Heart right ventricle (tissue), 16 donors: Measurements from ENCODE around the gene CARMIL3. TPM values are rescaled to one million over a fixed set of nuclear protein-coding genes. Genes with fewer than 3 reads are reported as not detected.

Source experiments
- ATAC-seq, 8 donors: fragments of 200-7000 bp; cut with Tn5 transposase; one replicate each; pipeline ENCODE4 v1.9.1; 2020; ENCODE audit warnings: mild to moderate bottlenecking in 8 of 8, moderate library complexity in 8 of 8, moderate number of reproducible peaks in 1 of 8
- DNase-seq, 2 donors: peaks; one replicate each; pipeline ENCODE4 v3.0.0-alpha.2; 2020
- H3K27ac ChIP-seq, 10 donors: fragments of 200-600 bp; sonication (generic) in 2 of 10; one replicate each; pipeline versions ENCODE4 v1.5.0 to v1.8.0; 2020 to 2022; ENCODE audit warnings: mild to moderate bottlenecking in 3 of 10
- H3K27me3 ChIP-seq, 7 donors: fragments of 200-600 bp; one replicate each; pipeline ENCODE4 v1.8.0; 2021 to 2022; ENCODE audit warnings: mild to moderate bottlenecking in 2 of 7
- H3K36me3 ChIP-seq, 9 donors: fragments of 200-600 bp; sonication (generic) in 1 of 9; one replicate each; pipeline versions ENCODE4 v1.5.0 to v1.8.0; 2020 to 2022; ENCODE audit warnings: mild to moderate bottlenecking in 2 of 9
- H3K4me1 ChIP-seq, 9 donors: fragments of 200-600 bp; sonication (generic) in 1 of 9; one replicate each; pipeline versions ENCODE4 v1.5.0 to v1.8.0; 2020 to 2022; ENCODE audit warnings: mild to moderate bottlenecking in 4 of 9
- H3K4me3 ChIP-seq, 10 donors: fragments of 200-600 bp; sonication (generic) in 2 of 10; one replicate each; pipeline versions ENCODE4 v1.5.0 to v1.8.0; 2020 to 2022; ENCODE audit warnings: mild to moderate bottlenecking in 7 of 10, moderate library complexity in 2 of 10
- H3K9me3 ChIP-seq, 11 donors: fragments of 200-600 bp in 10 of 11; sonication (generic) in 2 of 11; one replicate each; pipeline versions ENCODE4 v1.5.0 to v1.8.0; 2013 to 2022; ENCODE audit warnings: mild to moderate bottlenecking in 2 of 11, control low read depth in 1 of 11, moderate library complexity in 1 of 11
- CTCF ChIP-seq, 9 donors: fragments of 200-600 bp; sonication (generic) in 2 of 9; IDR thresholded peaks; one replicate each; pipeline versions ENCODE4 v1.5.0 to v1.8.0; 2021 to 2022; ENCODE audit warnings: antibody characterized with exemption in 9 of 9, mild to moderate bottlenecking in 5 of 9, moderate library complexity in 1 of 9
- WGBS, 2 donors: extraction: QIAGEN DNeasy Blood & Tissue Kit; methylation state at CpG; one replicate each; pipeline ENCODE4 v1.1.7; 2013; ENCODE audit warnings: inconsistent platforms in 1 of 2; 5-methylcytosine and 5-hydroxymethylcytosine counted together
- intact Hi-C, 10 donors: fragments of 100-400 bp; cut with DNase I; formaldehyde crosslinking; loops; one replicate each; pipeline versions ENCODE4 v1.11.1 to v1.14.2; 2022
- polyA plus RNA-seq, 2 donors: library from polyadenylated mRNA; stranded (reverse); fragments of 200-250 nt; gene quantifications; one replicate each; pipeline ENCODE4 v1.2.3, GENCODE V29; 2013
- total RNA-seq, 10 donors: library from RNA; stranded (reverse); fragmentation: NEBNext Ultra II Directional in 3 of 10; extraction: Animal tissue kit (Norgen Biotek cat#: 25700) in 3 of 10; gene quantifications; one replicate each; pipeline versions ENCODE4 v1.2.1 to v1.2.4, GENCODE V29; 2021 to 2023
- donor health status: Arrhythmogenic right ventricular cardiomyopathy.
- donor health status: ischemic (EF 13 %, LVEDD 7.1; RV severe dilation, severe dysfunction).
- donor health status: healthy with polysubstance abuse.
- donor health status: DM: no; HTN: yes; CAD: no.
- donor health status: DM: no; HTN: no; CAD: no.
- donor health status: ischemic (EF 25% LVEDD 6.9; RV normal size, moderate dysfunction).
- donor health status: ischemic (EF 25% LVEDD 5.7; RV mildly dilated, moderate dysfunction).
- donor health status: healthy.
- donor health status: DM: yes; HTN: yes; CAD: no.
- donor health status: Ischemic cardiomyopathy.
- donor health status: ischemic (EF 35%, LVEDD 5.7; RV mildly dilated, moderate dysfunction).
- donor health status: nonischemic (EF 11% LVEDD 7.7; RV severe dilation, severe dysfunction).
- donor health status: DM: yes; HTN: yes; CAD: no.
- donor health status: PGD.
- donor health status: ischemic (EF 29% LVEDD 5.4; RV normal size, mild dysfunction).
- donor health status: nonischemic (EF 23%, LVEDD 6.1; RV moderate dilation, normal function).

Gene CARMIL3
- total and polyA plus RNA-seq, 12 donors: 0.06 to 0.44 (median 0.12) TPM; not detected in 3

DNA sequence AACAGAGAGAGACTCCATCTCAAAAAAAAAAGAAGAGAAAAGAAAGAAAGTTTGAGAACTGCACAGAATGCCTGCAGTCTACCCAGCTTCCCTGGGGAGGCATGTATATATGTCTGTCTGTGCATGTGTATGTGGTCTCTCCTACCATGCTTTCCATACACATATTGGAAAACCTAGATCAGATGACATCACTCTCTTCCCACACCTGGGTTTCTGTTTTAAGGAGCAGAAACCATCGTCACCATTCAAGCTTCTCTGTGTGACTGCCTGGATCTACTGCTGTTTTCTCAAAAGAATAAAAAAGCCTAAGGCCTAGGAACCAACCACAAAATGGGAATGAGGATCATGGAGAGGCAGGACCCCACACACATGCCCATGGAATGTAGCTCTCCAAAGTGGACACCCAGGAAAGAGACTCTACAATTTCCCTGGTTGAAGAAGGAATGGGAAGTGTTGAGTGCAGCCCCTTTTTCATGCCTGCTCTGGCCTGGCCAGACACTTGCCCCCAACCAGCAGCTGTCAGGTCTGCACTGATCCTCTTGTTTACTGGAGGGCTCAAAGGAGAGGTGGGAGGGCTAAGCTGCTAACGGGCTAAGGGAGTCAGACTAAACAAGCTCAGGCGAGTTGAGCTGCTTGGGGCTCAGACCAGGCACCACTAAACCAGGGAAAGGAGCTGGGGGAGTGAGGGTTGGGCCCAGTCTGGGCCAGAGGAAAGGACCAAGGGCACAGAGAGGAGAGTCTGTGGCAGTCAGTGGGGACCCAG, 34.6 kb downstream of the CARMIL3 start:
- Histone ChIP-seq H3K4me1 (peaks cover 0 to 11% (median 5%) of the 10 kb centered on the region in 9 donors), H3K9me3 (no peaks in the 10 kb centered on the region), H3K27ac (no peak overlapping the region), H3K4me3 (no peak overlapping the region), H3K27me3 (peaks cover 0 to 17% (median 0%) of the 10 kb centered on the region in 7 donors), H3K36me3 (no peaks in the 10 kb centered on the region)
- intact Hi-C loops: loop anchor here in 1 of 10 donors (10.0 kb wide), 1 partner anchor 102 kb away; the partner anchor contains the start of gene DHRS4L2
- TF ChIP-seq CTCF (IDR thresholded peaks at IDR 0.05): no peak
- ATAC-seq (no peak), DNase-seq (no peak)
- 78 to 83% methylated on average over 3 of the region's 3 CpGs for WGBS, 2 donors

- ATAC-seq: no peak
- H3K9me3 ChIP-seq: no peaks in the 10 kb centered on the region
- H3K4me1 ChIP-seq: peaks cover 0 to 8% (median 0%) of the 10 kb centered on the region in 9 donors
- peaks cover 0 to 11% (median 0%) of the 10 kb centered on the region in 7 donors for H3K27me3 ChIP-seq
- intact Hi-C loops: loop anchor here in 1 of 10 donors (10.0 kb wide), 1 partner anchor 102 kb away; the partner anchor contains the start of gene DHRS4L2
- no peak for DNase-seq
- no peak for TF ChIP-seq CTCF (IDR thresholded peaks at IDR 0.05)
- no peaks in the 10 kb centered on the region for H3K36me3 ChIP-seq
- no peak overlapping the region for H3K4me3 ChIP-seq
- H3K27ac ChIP-seq: no peak overlapping the region
- WGBS, 2 donors: 72 to 74% methylated on average over 1 of the region's 1 CpG
Measured at GRCh38 chr14:24087004-24087403, 35.2 kb downstream of the CARMIL3 start.

DNA sequence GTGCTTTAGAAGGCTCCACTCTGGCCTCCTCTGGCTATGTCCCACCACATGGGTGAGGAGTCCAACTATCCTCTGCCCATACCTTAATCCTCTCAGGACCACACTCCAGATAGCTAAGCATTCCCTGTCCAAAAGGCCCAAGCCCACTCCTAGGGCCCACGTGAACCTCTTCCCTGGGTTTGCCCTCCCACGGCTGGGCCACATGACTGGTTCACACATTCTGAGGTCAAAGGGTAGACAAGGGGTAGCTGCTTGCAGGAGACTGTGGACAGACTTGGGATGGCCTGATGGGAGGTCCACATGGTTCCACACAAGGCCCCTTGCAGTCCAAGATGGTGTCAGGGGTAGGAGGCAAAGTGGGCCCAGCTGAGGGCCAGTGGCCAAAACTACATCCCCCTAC, 36.3 kb downstream of the CARMIL3 start:
- Histone ChIP-seq H3K27ac (no peak overlapping the region), H3K9me3 (no peaks in the 10 kb centered on the region), H3K4me3 (no peak overlapping the region), H3K36me3 (no peaks in the 10 kb centered on the region), H3K27me3 (peaks cover 0 to under 1% (median 0%) of the 10 kb centered on the region in 7 donors), H3K4me1 (peaks cover 0 to 19% (median 0%) of the 10 kb centered on the region in 9 donors)
- no peak for DNase-seq
- WGBS, 2 donors: 80 to 86% methylated on average over 2 of the region's 2 CpGs
- ATAC-seq: no peak
- intact Hi-C loops: loop anchor here in 3 of 10 donors (2.0 to 10.0 kb wide), 2 partner anchors 29 to 103 kb away; partner anchors contain the start of gene DHRS4L2 (in 1 of the 3)
- TF ChIP-seq CTCF (IDR thresholded peaks at IDR 0.05): no peak

- ATAC-seq: no peak
- no peak for DNase-seq
- H3K4me1 ChIP-seq: peaks cover 0 to 30% (median 12%) of the 10 kb centered on the region in 9 donors
- TF ChIP-seq CTCF (IDR thresholded peaks at IDR 0.05): no peak
- intact Hi-C loops: loop anchor here in 9 of 10 donors (1.0 to 10.0 kb wide), 7 partner anchors 31 to 105 kb away; partner anchors contain the start of gene DHRS4L2 (in 2 of the 9)
- no peak overlapping the region for H3K27ac ChIP-seq
- H3K4me3 ChIP-seq: no peak overlapping the region
- H3K27me3 ChIP-seq: no peaks in the 10 kb centered on the region
- WGBS, 2 donors: 84 to 89% methylated on average over 6 of the region's 6 CpGs
- no peaks in the 10 kb centered on the region for H3K36me3 ChIP-seq
- no peaks in the 10 kb centered on the region for H3K9me3 ChIP-seq
Measured at GRCh38 chr14:24089890-24090289, 38.1 kb downstream of the CARMIL3 start.
